GM23248 (cell line): ENCODE measurements around the gene MEA1. TPM values are rescaled to one million over a fixed set of nuclear protein-coding genes. Genes with fewer than 3 reads are reported as not detected.

ENCODE experiments used
- DNase-seq: peaks from one replicate; pipeline ENCODE4 v3.0.0-alpha.2; 2015
- H2AFZ ChIP-seq: fragments of 200-600 bp; sonication (generic); 2 replicates; pipeline ENCODE4 v1.6.1; 2016; ENCODE audit warnings: antibody characterized with exemption
- H3F3A ChIP-seq: fragments of 200-600 bp; sonication (generic); 2 replicates; pipeline ENCODE4 v1.6.1; 2016; ENCODE audit warnings: mild to moderate bottlenecking, antibody characterized with exemption, mixed run types; ENCODE audit not compliant: insufficient read depth
- H3K27ac ChIP-seq: fragments of 200-600 bp; sonication (generic); 2 replicates; pipeline ENCODE4 v1.5.1; 2016; ENCODE audit warnings: mild to moderate bottlenecking
- H3K27me3 ChIP-seq: fragments of 200-600 bp; sonication (generic); replicated peaks from 2 replicates; pipeline ENCODE4 v1.6.1; 2016; ENCODE audit warnings: mild to moderate bottlenecking; ENCODE audit not compliant: insufficient read depth
- H3K36me3 ChIP-seq: fragments of 200-600 bp; sonication (generic); 2 replicates; pipeline ENCODE4 v1.6.1; 2016; ENCODE audit warnings: low read depth, mild to moderate bottlenecking
- H3K4me1 ChIP-seq: fragments of 200-600 bp; sonication (generic); 2 replicates; pipeline ENCODE4 v1.6.1; 2016; ENCODE audit warnings: mild to moderate bottlenecking; ENCODE audit not compliant: insufficient read depth
- H3K4me2 ChIP-seq: fragments of 200-600 bp; sonication (generic); one replicate; pipeline ENCODE4 v1.6.1; 2016; ENCODE audit warnings: mild to moderate bottlenecking; ENCODE audit not compliant: unreplicated experiment
- H3K4me3 ChIP-seq: fragments of 200-600 bp; sonication (generic); 2 replicates; pipeline ENCODE4 v1.5.1; 2016; ENCODE audit warnings: mild to moderate bottlenecking
- H3K79me2 ChIP-seq: fragments of 200-600 bp; sonication (generic); 2 replicates; pipeline ENCODE4 v1.6.1; 2016; ENCODE audit warnings: mild to moderate bottlenecking; ENCODE audit not compliant: insufficient read depth
- H3K9ac ChIP-seq: fragments of 200-600 bp; sonication (generic); 2 replicates; pipeline ENCODE4 v1.6.1; 2016; ENCODE audit warnings: mild to moderate bottlenecking
- H3K9me2 ChIP-seq: fragments of 200-600 bp; sonication (generic); 2 replicates; pipeline ENCODE4 v1.6.1; 2016; ENCODE audit warnings: mixed run types, mild to moderate bottlenecking, moderate library complexity; ENCODE audit not compliant: insufficient read depth
- H3K9me3 ChIP-seq: fragments of 200-600 bp; sonication (generic); one replicate; pipeline ENCODE4 v1.6.1; 2017; ENCODE audit warnings: low read depth
- H4K20me1 ChIP-seq: fragments of 200-600 bp; sonication (generic); 2 replicates; pipeline ENCODE4 v1.6.0; 2016; ENCODE audit not compliant: insufficient read depth
- EZH2 ChIP-seq: fragments of 200-600 bp; sonication (generic); IDR thresholded peaks from 2 replicates; pipeline ENCODE4 v1.6.1; 2018; ENCODE audit warnings: antibody characterized with exemption, mild to moderate bottlenecking; ENCODE audit not compliant: insufficient read depth, poor library complexity, severe bottlenecking
- EZH2phosphoT487 ChIP-seq: fragments of 200-600 bp; sonication (generic); IDR thresholded peaks from 2 replicates; pipeline ENCODE4 v1.6.1; 2018; ENCODE audit warnings: antibody characterized with exemption, moderate library complexity, mild to moderate bottlenecking, low read depth; ENCODE audit not compliant: insufficient read depth
- WGBS, 2 experiments: methylation state at CpG; one replicate each; pipeline ENCODE4 v1.1.6; 2015 to 2017; ENCODE audit warnings: low lambda C conversion rate in 2 of 2, low coverage in 1 of 2; ENCODE audit errors: missing lambda C conversion rate in 2 of 2; 5-methylcytosine and 5-hydroxymethylcytosine counted together
- in situ Hi-C: fragments of 300-500 bp; cut with MboI; formaldehyde crosslinking; loops from 2 replicates; pipeline ENCODE4 v1.15.0; 2020
- polyA plus RNA-seq: library from polyadenylated mRNA; unstranded; fragments of >200 nt; fragmentation: Nextera tagmentation; extraction: Ambion mirVana; gene quantifications from 2 replicates; pipeline ENCODE4 v1.2.1, GENCODE V29; 2016
- total RNA-seq: library from RNA; depleted of rRNA; stranded (reverse); fragments of >200 nt; shearing (Covaris generic); gene quantifications from 2 replicates; pipeline ENCODE4 v1.2.3, GENCODE V29; 2014

Gene MEA1
- total and polyA plus RNA-seq, 2 experiments from 2014 or later = 100 to 171 TPM

GRCh38 chr6:43012364-43012763 lies 1.4 kb downstream of the MEA1 start:
- Histone ChIP-seq H3K79me2 (peaks cover 63% of the 10 kb centered on the region), H4K20me1 (no peaks in the 10 kb centered on the region; the same call in 1 of the 2 replicates), H3K9me2 (no peaks in the 10 kb centered on the region), H2AFZ (no peak overlapping the region), H3K9ac (peak overlapping the region; percentile 88), H3K36me3 (peaks cover 4% of the 10 kb centered on the region; the same call in 1 of the 2 replicates), H3K4me1 (peaks cover 32% of the 10 kb centered on the region), H3K4me2 (peak overlapping the region; percentile 94), H3K27ac (peak overlapping the region; percentile 61), H3K9me3 (no peaks in the 10 kb centered on the region), H3F3A (0 out of 2 replicates have a peak, but pooled peaks cover 14% of the 10 kb centered on the region), H3K27me3 (no peaks in the 10 kb centered on the region), H3K4me3 (peak overlapping the region; percentile 90)
- no peak for TF ChIP-seq EZH2phosphoT487
- no peak for TF ChIP-seq EZH2
- DNase-seq = no peak
- in situ Hi-C loops = no loop called here
- WGBS, 2 experiments = 59 to 66% methylated on average over 6 of the region's 6 CpGs

GRCh38 chr6:43011207-43011606 lies 2.5 kb downstream of the MEA1 start:
- Histone ChIP-seq H3K4me2 (no peak overlapping the region), H3F3A (0 out of 2 replicates have a peak, but pooled peaks cover 13% of the 10 kb centered on the region), H3K4me1 (peaks cover 25% of the 10 kb centered on the region), H3K9ac (no peak overlapping the region), H3K9me2 (no peaks in the 10 kb centered on the region), H3K36me3 (peaks cover 4% of the 10 kb centered on the region; the same call in 1 of the 2 replicates), H3K27ac (no peak overlapping the region), H3K4me3 (no peak overlapping the region), H3K79me2 (peaks cover 55% of the 10 kb centered on the region), H2AFZ (no peak overlapping the region), H4K20me1 (no peaks in the 10 kb centered on the region), H3K27me3 (no peaks in the 10 kb centered on the region), H3K9me3 (no peaks in the 10 kb centered on the region)
- 82 to 85% methylated on average over 6 of the region's 6 CpGs for WGBS, 2 experiments
- no peak for DNase-seq
- TF ChIP-seq EZH2phosphoT487 (no peak), EZH2 (no peak)
- in situ Hi-C loops = no loop called here

GRCh38 chr6:43009124-43009523 lies 4.6 kb downstream of the MEA1 start:
- no peak overlapping the region for H2AFZ ChIP-seq
- H3K9me3 ChIP-seq = no peaks in the 10 kb centered on the region
- peaks cover 8% of the 10 kb centered on the region; the same call in 1 of the 2 replicates for H3K36me3 ChIP-seq
- no peak overlapping the region for H3K27ac ChIP-seq
- H3K4me3 ChIP-seq = no peak overlapping the region
- TF ChIP-seq EZH2 (no peak), EZH2phosphoT487 (no peak)
- H3K9me2 ChIP-seq = no peaks in the 10 kb centered on the region
- H3K4me2 ChIP-seq = no peak overlapping the region
- peaks cover 15% of the 10 kb centered on the region for H3K4me1 ChIP-seq
- in situ Hi-C loops = no loop called here
- no peak overlapping the region for H3K9ac ChIP-seq
- H3K27me3 ChIP-seq = no peaks in the 10 kb centered on the region
- H3K79me2 ChIP-seq = peaks cover 35% of the 10 kb centered on the region
- DNase-seq = peak; percentile 63
- no peaks in the 10 kb centered on the region for H4K20me1 ChIP-seq
- 0 out of 2 replicates have a peak, but pooled peaks cover 18% of the 10 kb centered on the region for H3F3A ChIP-seq
- 53 to 62% methylated on average over 6 of the region's 6 CpGs for WGBS, 2 experiments

- peaks cover 8% of the 10 kb centered on the region; the same call in 1 of the 2 replicates for H3K36me3 ChIP-seq
- H3K9ac ChIP-seq = no peak overlapping the region
- H3F3A ChIP-seq = 0 out of 2 replicates have a peak, but pooled peaks cover 13% of the 10 kb centered on the region
- TF ChIP-seq EZH2phosphoT487 (no peak), EZH2 (no peak)
- H3K4me3 ChIP-seq = no peak overlapping the region
- H3K4me2 ChIP-seq = no peak overlapping the region
- no peak for DNase-seq
- H3K4me1 ChIP-seq = peaks cover 6% of the 10 kb centered on the region; the same call in 1 of the 2 replicates
- no peaks in the 10 kb centered on the region for H3K9me3 ChIP-seq
- H3K79me2 ChIP-seq = peaks cover 19% of the 10 kb centered on the region
- 97 to 99% methylated on average over 9 of the region's 9 CpGs for WGBS, 2 experiments
- H4K20me1 ChIP-seq = no peaks in the 10 kb centered on the region
- H3K27ac ChIP-seq = no peak overlapping the region
- no peak overlapping the region for H2AFZ ChIP-seq
- in situ Hi-C loops = no loop called here
- H3K27me3 ChIP-seq = no peaks in the 10 kb centered on the region
- H3K9me2 ChIP-seq = no peaks in the 10 kb centered on the region
Observed at GRCh38 chr6:43007126-43007525, 6.6 kb downstream of the MEA1 start.

GRCh38 chr6:43006251-43006650 lies 7.5 kb downstream of the MEA1 start:
- H3K4me2 ChIP-seq = no peak overlapping the region
- WGBS, 2 experiments = 96 to 97% methylated on average over 11 of the region's 11 CpGs
- peaks cover 5% of the 10 kb centered on the region; the same call in 1 of the 2 replicates for H3K36me3 ChIP-seq
- no peaks in the 10 kb centered on the region for H3K4me1 ChIP-seq
- no peaks in the 10 kb centered on the region for H3K9me3 ChIP-seq
- peaks cover 14% of the 10 kb centered on the region for H3K79me2 ChIP-seq
- no peaks in the 10 kb centered on the region for H3K9me2 ChIP-seq
- H3F3A ChIP-seq = 0 out of 2 replicates have a peak, but pooled peaks cover 13% of the 10 kb centered on the region
- H2AFZ ChIP-seq = no peak overlapping the region
- DNase-seq = no peak
- in situ Hi-C loops = no loop called here
- H3K27ac ChIP-seq = no peak overlapping the region
- TF ChIP-seq EZH2phosphoT487 (no peak), EZH2 (no peak)
- no peak overlapping the region for H3K9ac ChIP-seq
- no peaks in the 10 kb centered on the region for H4K20me1 ChIP-seq
- H3K27me3 ChIP-seq = no peaks in the 10 kb centered on the region
- H3K4me3 ChIP-seq = no peak overlapping the region
